OCI-LY1 (cell line): Measurements from ENCODE around the gene RELA.

Experiments
- CTCF ChIP-seq: fragments of 200-600 bp; sonication (generic), shearing (Covaris generic); IDR thresholded peaks from 2 replicates; pipeline ENCODE4 v1.5.1; 2017; ENCODE audit warnings: mild to moderate bottlenecking, antibody characterized with exemption, low read length, moderate library complexity, mixed read lengths
- EZH2 ChIP-seq: fragments of 200-600 bp; sonication (generic), shearing (Covaris generic); IDR thresholded peaks from 2 replicates; pipeline ENCODE4 v1.8.0; 2017; ENCODE audit warnings: borderline replicate concordance, mixed run types, mild to moderate bottlenecking, antibody characterized with exemption, low read length, moderate library complexity, mixed read lengths

- no peak for TF ChIP-seq CTCF
- TF ChIP-seq EZH2, result no peak
Measured at GRCh38 chr11:65645710-65646109, 17.0 kb downstream of the RELA start.
